NCI-H1092 (cell line): ENCODE results near the gene TPSAB1.

ENCODE experiments used
- DNase-seq: peaks from one replicate; lab custom pipeline; 2025; lab: John Stamatoyannopoulos, UW

The TPSAB1 gene

GRCh38 chr16:1285669-1286512, 45.4 kb downstream of the TPSAB1 start:
- no peak for DNase-seq

- DNase-seq, result no peak
These were observed 46.1 kb downstream of the TPSAB1 start for GRCh38 chr16:1286513-1287094.

DNA sequence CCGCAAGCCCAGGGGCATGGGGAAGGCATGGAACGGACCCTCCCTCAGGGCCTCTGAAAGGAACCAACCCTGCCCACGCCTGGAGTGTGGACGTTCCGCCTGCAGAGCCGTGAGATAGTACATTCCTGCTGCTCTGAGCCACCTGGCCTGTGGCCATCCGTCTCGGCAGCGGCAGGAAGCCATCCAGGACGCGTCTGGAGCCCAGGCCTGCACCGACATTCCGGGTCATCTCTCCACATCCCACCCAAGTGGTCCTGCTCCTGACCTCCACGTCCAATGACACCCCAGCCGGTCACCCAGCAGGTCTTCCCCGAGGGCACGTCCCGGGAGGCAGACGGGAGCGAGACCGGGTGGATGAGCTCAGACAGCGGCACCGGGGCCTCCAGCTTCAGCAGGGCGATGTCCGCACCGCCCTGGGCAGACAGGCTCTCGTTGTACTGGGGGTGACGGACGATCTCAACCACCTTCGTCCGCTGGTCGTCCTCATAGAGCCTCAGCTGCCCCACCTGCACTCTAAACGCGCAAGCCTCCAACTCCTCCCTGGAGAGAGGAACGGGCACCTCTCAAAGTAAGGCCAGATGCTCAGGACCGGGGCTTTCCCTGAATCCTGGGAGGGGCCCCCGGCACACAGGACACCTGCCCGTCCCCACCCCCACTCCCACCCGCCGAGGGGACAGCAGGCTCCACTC, 47.6 kb downstream of the TPSAB1 start:
- no peak for DNase-seq

DNA sequence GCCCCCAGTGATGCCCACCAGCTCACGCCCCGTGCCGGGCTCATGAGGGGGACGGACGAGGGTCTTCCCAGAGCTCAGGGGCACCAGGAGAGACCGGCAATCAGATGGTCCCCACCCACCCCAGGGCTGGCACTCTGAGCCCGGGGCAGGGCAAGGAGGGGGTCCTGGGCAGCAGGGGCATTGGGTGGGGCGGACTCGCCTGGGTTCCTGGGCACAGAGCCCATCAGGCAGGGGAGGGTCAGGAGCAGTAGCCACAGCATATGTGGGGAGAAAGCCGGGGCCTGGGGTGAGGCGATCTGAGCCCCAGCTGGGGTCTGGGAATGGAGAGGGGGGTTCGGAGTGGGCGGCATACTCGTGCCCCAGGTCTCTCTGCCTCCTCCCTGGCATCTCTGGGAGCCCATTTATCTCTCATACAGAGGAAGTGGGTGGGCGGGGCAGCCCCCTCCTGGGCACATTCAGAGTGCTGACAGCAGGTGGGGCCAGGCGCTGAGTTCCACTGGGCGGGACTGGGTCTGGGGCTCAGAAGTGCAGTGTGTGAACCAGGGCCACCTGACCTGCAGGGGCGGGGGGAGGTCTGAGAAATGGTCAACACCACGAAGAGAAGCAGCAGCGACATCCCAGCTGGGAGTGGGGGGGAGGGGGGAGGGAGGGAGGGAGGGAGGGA, 48.4 kb downstream of the TPSAB1 start:
- no peak for DNase-seq

- no peak for DNase-seq
These were observed 49.0 kb downstream of the TPSAB1 start for GRCh38 chr16:1289477-1289866.

DNA sequence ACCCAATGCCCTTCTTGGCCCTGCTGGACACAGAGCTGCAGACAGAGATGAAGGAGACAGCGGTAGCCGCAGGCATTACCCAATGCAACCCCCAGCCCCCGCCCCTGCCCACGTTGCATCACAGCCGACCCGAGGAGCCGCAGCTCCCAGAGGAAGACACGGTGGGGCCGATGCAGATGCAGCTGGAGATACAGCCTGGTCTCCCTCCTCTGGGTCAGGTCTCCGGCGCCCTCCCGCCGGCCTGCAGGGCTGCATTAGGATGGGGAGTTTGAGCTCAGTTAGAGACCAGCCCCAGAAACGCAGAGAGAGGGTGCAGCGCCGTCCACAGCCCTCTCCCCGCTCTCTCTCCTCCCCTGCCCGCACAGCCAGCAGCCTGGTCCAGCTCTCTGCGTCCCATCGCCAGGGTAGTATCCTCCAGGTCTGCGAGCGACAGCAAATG, 49.6 kb downstream of the TPSAB1 start:
- DNase-seq, result no peak

DNA sequence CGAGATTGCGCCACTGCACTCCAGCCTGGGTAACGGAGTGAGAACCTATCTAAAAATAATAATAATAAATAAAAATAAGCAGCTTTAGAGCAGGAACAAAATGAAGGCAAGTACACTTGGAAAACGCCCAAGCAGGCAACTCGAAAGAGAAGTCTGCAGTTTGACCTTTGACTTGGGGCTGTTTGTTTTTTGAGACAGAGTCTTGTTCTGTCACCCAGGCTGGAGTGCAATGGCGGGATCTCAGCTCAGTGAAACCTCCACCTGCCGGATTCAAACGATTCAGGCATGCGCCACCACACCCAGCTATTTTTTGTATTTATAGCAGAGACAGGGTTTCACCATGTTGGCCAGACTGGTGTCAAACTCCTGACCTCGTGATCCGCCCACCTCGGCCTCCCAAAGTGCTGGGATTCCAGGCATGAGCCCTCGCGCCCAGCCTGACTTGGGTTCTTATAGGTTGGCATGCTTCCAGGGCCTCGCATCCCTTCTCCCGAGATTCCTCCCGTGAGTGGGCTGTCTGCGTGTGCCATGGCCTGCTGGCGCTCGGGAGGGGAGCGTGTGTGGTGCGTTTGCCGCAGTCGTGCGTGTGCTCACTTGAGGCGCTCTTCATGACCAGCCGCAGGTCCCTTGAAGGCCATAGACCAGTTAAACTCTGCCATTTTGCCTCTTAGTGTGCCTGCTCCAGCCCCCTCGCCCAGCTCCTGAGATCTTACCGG, 50.5 kb downstream of the TPSAB1 start:
- no peak for DNase-seq

- DNase-seq, result peak; percentile 61
These were observed 51.1 kb downstream of the TPSAB1 start for GRCh38 chr16:1291576-1291974.
